ENCODE results near the gene FCER1A. TPM values are rescaled to one million over a fixed set of nuclear protein-coding genes. Genes with fewer than 3 reads are reported as not detected.

FCER1A gene
- total RNA-seq, 4 donors from 2014 or later: 0.95 to 1.5 TPM; not detected in 2

- no peak overlapping the region for H3K27ac ChIP-seq
- DNase-seq: no peak
- no peak for TF ChIP-seq POLR2AphosphoS5 (IDR thresholded peaks at IDR 0.05)
- no peak for TF ChIP-seq CTCF (IDR thresholded peaks at IDR 0.05)
- TF ChIP-seq POLR2A (IDR thresholded peaks at IDR 0.05): no peak
- no peak for TF ChIP-seq EP300 (IDR thresholded peaks at IDR 0.05; ENCODE audit: low read depth)
- no peaks in the 10 kb centered on the region for H3K27me3 ChIP-seq
- no peak overlapping the region for H3K4me3 ChIP-seq
- intact Hi-C loops (cut with DNase I; ENCODE audit: low total_unique reads) (no loop called here), in situ Hi-C loops (cut with MboI; ENCODE audit: low pct_ligation_motif_present in 1 of 4, low pct_unique_long_range_greater_than_20kb in 1 of 4, low sequenced_read_pairs in 3 of 4) (no loop called here)
- no peaks in the 10 kb centered on the region for H3K9me3 ChIP-seq
- no peaks in the 10 kb centered on the region for H3K36me3 ChIP-seq
- H3K4me1 ChIP-seq: no peaks in the 10 kb centered on the region
Observed at GRCh38 chr1:159311679-159312078, 9.5 kb downstream of the FCER1A start.

DNA sequence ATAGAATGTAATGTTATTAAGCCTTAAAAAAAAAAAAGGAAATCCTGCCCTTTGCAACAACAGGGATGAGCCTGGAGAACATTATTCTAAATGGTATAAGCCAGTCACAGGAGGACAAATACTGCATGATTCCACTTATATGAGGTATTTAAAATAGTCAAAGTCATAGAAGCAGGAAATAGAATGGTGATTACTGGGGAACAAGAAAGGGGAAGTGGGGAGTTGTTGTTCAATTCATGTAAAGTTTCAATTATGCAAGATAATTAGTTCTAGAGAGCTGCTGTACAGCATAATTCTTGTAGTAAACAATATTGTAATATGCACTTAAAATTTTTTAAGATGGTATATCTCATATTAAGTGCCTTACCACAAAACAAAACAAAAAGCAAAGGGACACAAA lies 13.2 kb downstream of the FCER1A start:
- Histone ChIP-seq H3K9me3 (no peaks in the 10 kb centered on the region), H3K4me1 (no peaks in the 10 kb centered on the region), H3K27me3 (no peaks in the 10 kb centered on the region), H3K4me3 (no peak overlapping the region), H3K36me3 (no peaks in the 10 kb centered on the region), H3K27ac (no peak overlapping the region)
- in situ Hi-C loops (cut with MboI; ENCODE audit: low pct_ligation_motif_present in 1 of 4, low pct_unique_long_range_greater_than_20kb in 1 of 4, low sequenced_read_pairs in 3 of 4) (no loop called here), intact Hi-C loops (cut with DNase I; ENCODE audit: low total_unique reads) (no loop called here)
- TF ChIP-seq EP300 (IDR thresholded peaks at IDR 0.05; ENCODE audit: low read depth): no peak
- TF ChIP-seq POLR2A (IDR thresholded peaks at IDR 0.05): no peak
- TF ChIP-seq POLR2AphosphoS5 (IDR thresholded peaks at IDR 0.05): no peak
- TF ChIP-seq CTCF (IDR thresholded peaks at IDR 0.05): no peak
- no peak for DNase-seq

DNA sequence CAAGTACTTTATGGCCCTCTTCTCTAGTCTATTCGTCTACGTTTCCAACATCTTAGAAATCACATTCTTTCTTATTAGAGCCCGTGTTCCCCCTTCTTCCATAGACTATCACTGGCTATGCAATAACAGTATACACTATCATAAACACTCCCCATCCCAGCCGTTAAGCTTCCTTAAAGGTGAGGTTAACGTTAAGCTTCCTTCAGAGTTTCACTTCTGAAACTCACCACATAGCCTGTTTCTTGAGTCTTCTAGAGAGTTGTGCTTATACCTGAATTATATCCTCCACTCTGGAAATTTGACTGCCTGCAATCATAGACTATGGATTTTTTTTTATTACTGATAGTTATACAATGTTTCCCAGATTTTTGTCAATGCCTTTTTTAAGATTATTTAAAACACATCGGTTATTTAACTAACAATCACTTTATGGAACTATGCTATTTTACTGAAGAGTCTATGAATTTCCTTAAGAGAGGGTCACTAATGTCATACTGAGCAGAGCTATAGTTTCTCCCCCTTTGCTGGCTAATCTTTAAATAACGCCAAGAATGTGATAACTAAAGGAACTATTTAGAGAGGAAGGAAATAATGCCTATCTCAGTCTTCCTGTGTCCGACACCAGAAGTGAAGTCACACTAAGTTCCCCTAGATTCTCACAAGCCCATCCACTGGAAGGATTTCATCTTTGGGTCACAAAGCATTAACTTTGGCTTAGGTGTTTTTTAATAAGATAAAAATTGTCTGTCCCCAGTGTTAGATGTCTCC lies 16.8 kb downstream of the FCER1A start:
- no peak for DNase-seq
- no peaks in the 10 kb centered on the region for H3K9me3 ChIP-seq
- H3K27ac ChIP-seq: no peak overlapping the region
- H3K4me1 ChIP-seq: no peaks in the 10 kb centered on the region
- 55 to 57% methylated on average over 7 to 8 of the region's 8 CpGs for WGBS, 2 donors (ENCODE audit: low coverage in 1 of 2)
- TF ChIP-seq EP300 (IDR thresholded peaks at IDR 0.05; ENCODE audit: low read depth) (no peak), POLR2AphosphoS5 (IDR thresholded peaks at IDR 0.05) (no peak), POLR2A (IDR thresholded peaks at IDR 0.05) (no peak), CTCF (IDR thresholded peaks at IDR 0.05) (no peak)
- H3K4me3 ChIP-seq: no peak overlapping the region
- no peaks in the 10 kb centered on the region for H3K36me3 ChIP-seq
- intact Hi-C loops (cut with DNase I; ENCODE audit: low total_unique reads): no loop called here
- in situ Hi-C loops (cut with MboI; ENCODE audit: low pct_ligation_motif_present in 1 of 4, low pct_unique_long_range_greater_than_20kb in 1 of 4, low sequenced_read_pairs in 3 of 4): no loop called here
- no peaks in the 10 kb centered on the region for H3K27me3 ChIP-seq

- Histone ChIP-seq H3K4me3 (no peak overlapping the region), H3K36me3 (no peaks in the 10 kb centered on the region), H3K27ac (no peak overlapping the region), H3K9me3 (no peaks in the 10 kb centered on the region), H3K27me3 (no peaks in the 10 kb centered on the region), H3K4me1 (no peaks in the 10 kb centered on the region)
- TF ChIP-seq CTCF (IDR thresholded peaks at IDR 0.05) (no peak), POLR2A (IDR thresholded peaks at IDR 0.05) (no peak)
- intact Hi-C loops (cut with DNase I; ENCODE audit: low total_unique reads): no loop called here
- in situ Hi-C loops (cut with MboI; ENCODE audit: low pct_ligation_motif_present in 1 of 4, low pct_unique_long_range_greater_than_20kb in 1 of 4, low sequenced_read_pairs in 3 of 4): no loop called here
- 76 to 78% methylated on average over 2 of the region's 2 CpGs for WGBS, 2 donors (ENCODE audit: low coverage in 1 of 2)
- no peak for DNase-seq
Observed at GRCh38 chr1:159334797-159335196, 32.7 kb downstream of the FCER1A start.
